ENCODE data around the gene SRP54.

Gene SRP54

GRCh38 chr14:35004839-35005238 is 22.0 kb downstream of the SRP54 start:
- Histone ChIP-seq H3K27me3 (ENCODE audit: control insufficient read depth, low read length) (no peaks in the 10 kb centered on the region), H4K20me1 (ENCODE audit: control insufficient read depth, insufficient read depth, low read depth, low read length) (no peaks in the 10 kb centered on the region), H3K79me2 (ENCODE audit: control insufficient read depth, low read length) (no peaks in the 10 kb centered on the region), H3F3A (ENCODE audit: control insufficient read depth, insufficient read depth) (peaks cover 5% of the 10 kb centered on the region; the same call in 1 of the 2 replicates), H3K36me3 (ENCODE audit: control insufficient read depth, low read length) (peaks cover 20% of the 10 kb centered on the region), H3K4me3 (ENCODE audit: low read length) (no peak overlapping the region), H3K9me3 (ENCODE audit: control insufficient read depth, insufficient read depth, low read length) (no peaks in the 10 kb centered on the region), H3K9me2 (replicated peaks; ENCODE audit: control insufficient read depth, low read length) (no peaks in the 10 kb centered on the region), H3K4me1 (ENCODE audit: control insufficient read depth, low read length) (no peaks in the 10 kb centered on the region), H3K27ac (ENCODE audit: low read depth, low read length) (no peak overlapping the region), H3K4me2 (ENCODE audit: low read length) (no peak overlapping the region)
- no peak for TF ChIP-seq CTCF (IDR thresholded peaks at IDR 0.05; ENCODE audit: low read depth, low read length, poor library complexity, severe bottlenecking)
- no peak for TF ChIP-seq EZH2phosphoT487 (IDR thresholded peaks at IDR 0.05; ENCODE audit: borderline replicate concordance, low read length)

DNA sequence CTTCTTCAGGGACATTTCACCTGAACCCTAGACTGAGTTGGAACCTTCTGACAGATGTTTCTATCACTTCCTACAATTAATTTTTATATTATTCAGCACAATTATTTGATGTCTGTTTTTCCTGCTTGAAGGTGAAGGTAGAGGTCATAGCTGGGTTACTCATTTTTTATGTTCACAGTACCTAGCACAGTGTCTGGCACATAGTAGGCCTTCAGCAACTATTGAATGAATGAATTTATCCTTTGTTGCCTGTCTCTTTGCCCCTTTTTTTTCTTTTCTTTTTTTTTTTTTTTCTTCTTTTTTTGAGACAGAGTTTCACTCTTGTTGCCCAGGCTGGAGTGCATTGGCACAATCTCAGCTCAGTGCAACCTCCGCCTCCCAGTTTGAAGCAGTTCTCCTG is 33.8 kb downstream of the SRP54 start:
- Histone ChIP-seq H3K4me2 (ENCODE audit: low read length) (no peak overlapping the region), H3K9me2 (replicated peaks; ENCODE audit: control insufficient read depth, low read length) (no peaks in the 10 kb centered on the region), H3K9me3 (ENCODE audit: control insufficient read depth, insufficient read depth, low read length) (no peaks in the 10 kb centered on the region), H4K20me1 (ENCODE audit: control insufficient read depth, insufficient read depth, low read depth, low read length) (no peaks in the 10 kb centered on the region), H3K27me3 (ENCODE audit: control insufficient read depth, low read length) (no peaks in the 10 kb centered on the region), H3K4me3 (ENCODE audit: low read length) (no peak overlapping the region), H3K27ac (ENCODE audit: low read depth, low read length) (no peak overlapping the region), H3K4me1 (ENCODE audit: control insufficient read depth, low read length) (no peaks in the 10 kb centered on the region), H3K36me3 (ENCODE audit: control insufficient read depth, low read length) (peaks cover 61% of the 10 kb centered on the region), H3K79me2 (ENCODE audit: control insufficient read depth, low read length) (no peaks in the 10 kb centered on the region), H3F3A (ENCODE audit: control insufficient read depth, insufficient read depth) (no peaks in the 10 kb centered on the region; the same call in 1 of the 2 replicates)
- TF ChIP-seq CTCF (IDR thresholded peaks at IDR 0.05; ENCODE audit: low read depth, low read length, poor library complexity, severe bottlenecking): no peak
- no peak for TF ChIP-seq EZH2phosphoT487 (IDR thresholded peaks at IDR 0.05; ENCODE audit: borderline replicate concordance, low read length)

DNA sequence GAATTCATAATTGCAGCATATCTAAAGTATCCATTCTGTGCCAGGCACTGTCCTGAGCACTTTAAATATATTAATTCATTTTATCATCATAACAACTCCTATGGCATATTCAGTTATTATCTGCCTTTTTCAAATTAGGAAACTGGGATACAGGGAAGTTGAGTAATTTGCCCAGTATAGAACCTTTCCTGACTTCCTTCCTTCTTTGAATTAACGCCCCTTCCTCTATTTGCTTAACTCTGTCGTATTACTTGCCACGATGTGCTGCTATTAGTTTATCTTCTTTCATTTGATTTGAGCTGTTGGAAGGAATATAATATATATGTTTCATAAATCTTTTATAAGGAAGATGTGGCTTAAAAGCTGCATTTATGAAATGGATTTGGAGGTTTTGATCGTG is 37.9 kb downstream of the SRP54 start:
- TF ChIP-seq EZH2phosphoT487 (IDR thresholded peaks at IDR 0.05; ENCODE audit: borderline replicate concordance, low read length) (no peak), CTCF (IDR thresholded peaks at IDR 0.05; ENCODE audit: low read depth, low read length, poor library complexity, severe bottlenecking) (no peak)
- Histone ChIP-seq H3K4me1 (ENCODE audit: control insufficient read depth, low read length) (no peaks in the 10 kb centered on the region), H3F3A (ENCODE audit: control insufficient read depth, insufficient read depth) (no peaks in the 10 kb centered on the region), H3K9me3 (ENCODE audit: control insufficient read depth, insufficient read depth, low read length) (no peaks in the 10 kb centered on the region), H4K20me1 (ENCODE audit: control insufficient read depth, insufficient read depth, low read depth, low read length) (no peaks in the 10 kb centered on the region), H3K9me2 (replicated peaks; ENCODE audit: control insufficient read depth, low read length) (no peaks in the 10 kb centered on the region), H3K36me3 (ENCODE audit: control insufficient read depth, low read length) (peaks cover 40% of the 10 kb centered on the region), H3K27ac (ENCODE audit: low read depth, low read length) (no peak overlapping the region), H3K4me2 (ENCODE audit: low read length) (no peak overlapping the region), H3K27me3 (ENCODE audit: control insufficient read depth, low read length) (no peaks in the 10 kb centered on the region), H3K79me2 (ENCODE audit: control insufficient read depth, low read length) (no peaks in the 10 kb centered on the region), H3K4me3 (ENCODE audit: low read length) (no peak overlapping the region)
